ENCODE data around the gene ME3.

DNA sequence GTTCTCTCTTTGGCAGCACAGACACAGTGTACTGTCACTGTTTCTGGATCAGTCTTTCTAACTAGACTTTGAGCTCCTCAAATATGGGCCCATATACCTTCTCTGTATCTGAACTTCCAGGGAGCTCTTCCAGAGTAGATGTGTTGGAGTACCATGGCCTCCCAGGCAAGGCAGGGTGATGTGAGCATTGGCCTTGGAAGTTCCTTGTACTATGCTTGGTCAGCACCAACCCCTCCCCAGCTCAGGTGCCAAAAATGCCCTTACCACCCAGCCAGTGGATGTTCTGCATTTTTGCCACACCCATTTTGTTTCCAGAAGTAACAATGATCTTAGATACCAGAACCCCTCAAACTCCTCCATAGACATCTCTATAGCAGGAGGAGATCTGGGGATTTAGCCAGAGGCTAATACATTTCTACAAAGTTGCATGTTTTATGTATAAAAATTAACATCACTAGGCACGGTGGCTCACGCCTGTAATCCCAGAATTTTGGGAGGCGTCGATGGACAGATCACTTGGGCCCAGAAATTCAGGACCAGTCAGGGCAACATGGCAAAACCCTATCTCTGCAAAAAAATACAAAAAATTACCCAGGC lies 165.1 kb downstream of the ME3 start:
- TF ChIP-seq, protein P1, sequence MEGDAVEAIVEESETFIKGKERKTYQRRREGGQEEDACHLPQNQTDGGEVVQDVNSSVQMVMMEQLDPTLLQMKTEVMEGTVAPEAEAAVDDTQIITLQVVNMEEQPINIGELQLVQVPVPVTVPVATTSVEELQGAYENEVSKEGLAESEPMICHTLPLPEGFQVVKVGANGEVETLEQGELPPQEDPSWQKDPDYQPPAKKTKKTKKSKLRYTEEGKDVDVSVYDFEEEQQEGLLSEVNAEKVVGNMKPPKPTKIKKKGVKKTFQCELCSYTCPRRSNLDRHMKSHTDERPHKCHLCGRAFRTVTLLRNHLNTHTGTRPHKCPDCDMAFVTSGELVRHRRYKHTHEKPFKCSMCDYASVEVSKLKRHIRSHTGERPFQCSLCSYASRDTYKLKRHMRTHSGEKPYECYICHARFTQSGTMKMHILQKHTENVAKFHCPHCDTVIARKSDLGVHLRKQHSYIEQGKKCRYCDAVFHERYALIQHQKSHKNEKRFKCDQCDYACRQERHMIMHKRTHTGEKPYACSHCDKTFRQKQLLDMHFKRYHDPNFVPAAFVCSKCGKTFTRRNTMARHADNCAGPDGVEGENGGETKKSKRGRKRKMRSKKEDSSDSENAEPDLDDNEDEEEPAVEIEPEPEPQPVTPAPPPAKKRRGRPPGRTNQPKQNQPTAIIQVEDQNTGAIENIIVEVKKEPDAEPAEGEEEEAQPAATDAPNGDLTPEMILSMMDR (conservative IDR thresholded peaks at IDR 0.05 in 1 of 2, IDR thresholded peaks at IDR 0.05 in 1 of 2; ENCODE audit: low read depth in 1 of 2, low read length in 2 of 2), result no peak
- no peak for TF ChIP-seq EZH2 (IDR thresholded peaks at IDR 0.05; ENCODE audit: low read length, missing control alignments)

All from fibroblast of lung (primary cell).